Loucy (cell line): ENCODE measurements around the gene ULBP2.

Source experiments
- H2AFZ ChIP-seq: fragments of 200-600 bp; sonication (generic); 2 replicates; pipeline ENCODE4 v1.6.0; 2016; ENCODE audit warnings: antibody characterized with exemption, mild to moderate bottlenecking, low read length, moderate library complexity
- H3F3A ChIP-seq: fragments of 200-600 bp; 2 replicates; pipeline ENCODE4 v1.6.0; 2016; ENCODE audit warnings: antibody characterized with exemption, low read depth, mild to moderate bottlenecking
- H3K27me3 ChIP-seq: fragments of 200-600 bp; sonication (generic); 2 replicates; pipeline ENCODE4 v1.6.1; 2014; ENCODE audit warnings: low read length, mild to moderate bottlenecking; ENCODE audit not compliant: insufficient read depth, poor library complexity, severe bottlenecking
- H3K36me3 ChIP-seq: fragments of 200-600 bp; sonication (generic); 2 replicates; pipeline ENCODE4 v1.6.1; 2016; ENCODE audit warnings: low read length; ENCODE audit not compliant: insufficient read depth
- H3K4me1 ChIP-seq: fragments of 200-600 bp; sonication (generic); 2 replicates; pipeline ENCODE4 v1.5.1; 2014; ENCODE audit warnings: low read length, mild to moderate bottlenecking; ENCODE audit not compliant: insufficient read depth, poor library complexity, severe bottlenecking
- H3K4me2 ChIP-seq: fragments of 200-600 bp; sonication (generic); 2 replicates; pipeline ENCODE4 v1.6.0; 2014; ENCODE audit warnings: antibody characterized with exemption, low read length, low read depth, mild to moderate bottlenecking; ENCODE audit not compliant: poor library complexity, severe bottlenecking
- H3K4me3 ChIP-seq: fragments of 200-600 bp; sonication (generic); 2 replicates; pipeline ENCODE4 v1.5.1; 2014; ENCODE audit warnings: low read length, mild to moderate bottlenecking, mixed read lengths; ENCODE audit not compliant: poor library complexity, severe bottlenecking
- H3K79me2 ChIP-seq: fragments of 200-600 bp; sonication (generic); 2 replicates; pipeline ENCODE4 v1.6.1; 2014; ENCODE audit warnings: low read length; ENCODE audit not compliant: insufficient read depth
- H3K9ac ChIP-seq: fragments of 200-600 bp; sonication (generic); 2 replicates; pipeline ENCODE4 v1.6.0; 2014; ENCODE audit warnings: mild to moderate bottlenecking, low read depth, low read length, moderate library complexity; ENCODE audit not compliant: poor library complexity, severe bottlenecking
- H3K9me2 ChIP-seq: fragments of 200-600 bp; sonication (generic); replicated peaks from 2 replicates; pipeline ENCODE4 v1.6.1; 2016; ENCODE audit warnings: low read depth, low read length, mixed read lengths
- H3K9me3 ChIP-seq: fragments of 200-600 bp; sonication (generic); 2 replicates; pipeline ENCODE4 v1.6.1; 2014; ENCODE audit warnings: mild to moderate bottlenecking, antibody characterized with exemption, low read length, low read depth; ENCODE audit not compliant: insufficient read depth
- H4K20me1 ChIP-seq: fragments of 200-600 bp; sonication (generic); 2 replicates; pipeline ENCODE4 v1.6.0; 2014; ENCODE audit warnings: antibody characterized with exemption, low read length, mild to moderate bottlenecking; ENCODE audit not compliant: insufficient read depth, poor library complexity, severe bottlenecking
- CTCF ChIP-seq: fragments of 200-600 bp; sonication (generic); conservative IDR thresholded peaks from 2 replicates; pipeline ENCODE4 v1.5.1; 2014; ENCODE audit warnings: mild to moderate bottlenecking, antibody characterized with exemption, low read length
- EZH2phosphoT487 ChIP-seq: fragments of 200-600 bp; IDR thresholded peaks from 2 replicates; pipeline ENCODE4 v1.6.1; 2018; ENCODE audit warnings: antibody characterized with exemption, mild to moderate bottlenecking, moderate library complexity, borderline replicate concordance

ULBP2 gene

GRCh38 chr6:149978610-149979009 lies 36.8 kb downstream of the ULBP2 start:
- Histone ChIP-seq H3K27me3 (no peaks in the 10 kb centered on the region), H3K79me2 (no peaks in the 10 kb centered on the region), H3K4me2 (no peak overlapping the region), H3K4me1 (peaks cover 13% of the 10 kb centered on the region), H3K9ac (no peak overlapping the region), H3K9me2 (no peaks in the 10 kb centered on the region), H2AFZ (no peak overlapping the region), H3K9me3 (no peaks in the 10 kb centered on the region), H3F3A (peaks cover 10% of the 10 kb centered on the region; the same call in 1 of the 2 replicates), H4K20me1 (no peaks in the 10 kb centered on the region), H3K4me3 (no peak overlapping the region), H3K36me3 (no peaks in the 10 kb centered on the region)
- TF ChIP-seq EZH2phosphoT487 (no peak), CTCF (no peak)

- Histone ChIP-seq H3K9me2 (no peaks in the 10 kb centered on the region), H3K79me2 (no peaks in the 10 kb centered on the region), H3K9me3 (no peaks in the 10 kb centered on the region), H3K4me3 (no peak overlapping the region), H3K36me3 (no peaks in the 10 kb centered on the region), H2AFZ (no peak overlapping the region), H3K4me2 (no peak overlapping the region), H4K20me1 (no peaks in the 10 kb centered on the region), H3F3A (peaks cover 10% of the 10 kb centered on the region; the same call in 1 of the 2 replicates), H3K27me3 (no peaks in the 10 kb centered on the region), H3K9ac (no peak overlapping the region), H3K4me1 (peaks cover 9% of the 10 kb centered on the region)
- TF ChIP-seq EZH2phosphoT487 (no peak), CTCF (no peak)
Observed at GRCh38 chr6:149979293-149979692, 37.5 kb downstream of the ULBP2 start.

- H3K4me3 ChIP-seq = no peak overlapping the region
- TF ChIP-seq CTCF = no peak
- no peak for TF ChIP-seq EZH2phosphoT487
- no peak overlapping the region for H3K9ac ChIP-seq
- no peak overlapping the region for H3K4me2 ChIP-seq
- H3K27me3 ChIP-seq = no peaks in the 10 kb centered on the region
- no peaks in the 10 kb centered on the region for H4K20me1 ChIP-seq
- peaks cover 10% of the 10 kb centered on the region; the same call in 1 of the 2 replicates for H3F3A ChIP-seq
- H3K79me2 ChIP-seq = no peaks in the 10 kb centered on the region
- H3K9me3 ChIP-seq = no peaks in the 10 kb centered on the region
- no peaks in the 10 kb centered on the region for H3K9me2 ChIP-seq
- H3K4me1 ChIP-seq = no peaks in the 10 kb centered on the region
- H3K36me3 ChIP-seq = no peaks in the 10 kb centered on the region
- no peak overlapping the region for H2AFZ ChIP-seq
Observed at GRCh38 chr6:149983145-149983544, 41.3 kb downstream of the ULBP2 start.
